ENCODE measurements around the gene PPP3R1.

GRCh38 chr2:68216454-68217310, 35.6 kb downstream of the PPP3R1 start:
- no peak for TF ChIP-seq SUZ12 (IDR thresholded peaks at IDR 0.05; ENCODE audit: low read length)
- no peak for TF ChIP-seq RNF2 (IDR thresholded peaks at IDR 0.05; ENCODE audit: borderline replicate concordance, low read depth, low read length, missing control alignments, poor library complexity, severe bottlenecking)
- no peak for TF ChIP-seq YY1 (IDR thresholded peaks at IDR 0.05; ENCODE audit: low read depth, low read length)
- no peak for TF ChIP-seq HDAC6 (IDR thresholded peaks at IDR 0.05; ENCODE audit: low read depth, low read length)

All from H1 (cell line).